ENCODE results near the gene UBE2I. TPM values are rescaled to one million over a fixed set of nuclear protein-coding genes. Genes with fewer than 3 reads are reported as not detected.

The UBE2I gene
- total RNA-seq, 3 donors from 2014 or later: 79.8 to 101 (median 96.9) TPM

- ATAC-seq (peak; percentile 93), DNase-seq (peak; percentile 97 to 99 (median 98))
- Histone ChIP-seq H3K36me3 (ENCODE audit: low read depth) (no peaks in the 10 kb centered on the region), H3K9me3 (no peaks in the 10 kb centered on the region), H3K4me3 (no peak overlapping the region), H3K4me1 (ENCODE audit: low read depth) (peaks cover 20% of the 10 kb centered on the region)
- intact Hi-C loops (cut with DNase I, micrococcal nuclease): no loop called here
- TF ChIP-seq CTCF (IDR thresholded peaks at IDR 0.05): no peak
Observed at GRCh38 chr16:1342526-1343427, 33.3 kb downstream of the UBE2I start.

- H3K4me3 ChIP-seq: no peak overlapping the region
- DNase-seq (peak in 2 of 3 donors; percentile 33 to 60), ATAC-seq (peak; percentile 5)
- TF ChIP-seq CTCF (IDR thresholded peaks at IDR 0.05): no peak
- no peaks in the 10 kb centered on the region for H3K9me3 ChIP-seq
- H3K36me3 ChIP-seq (ENCODE audit: low read depth): no peaks in the 10 kb centered on the region
- intact Hi-C loops (cut with DNase I, micrococcal nuclease): no loop called here
- H3K4me1 ChIP-seq (ENCODE audit: low read depth): peaks cover 20% of the 10 kb centered on the region
Observed at GRCh38 chr16:1343428-1344242, 34.2 kb downstream of the UBE2I start.

GRCh38 chr16:1344499-1344898 is 35.1 kb downstream of the UBE2I start:
- no peak for TF ChIP-seq CTCF (IDR thresholded peaks at IDR 0.05)
- DNase-seq (no peak), ATAC-seq (no peak)
- peaks cover 20% of the 10 kb centered on the region for H3K4me1 ChIP-seq (ENCODE audit: low read depth)
- H3K4me3 ChIP-seq: no peak overlapping the region
- H3K36me3 ChIP-seq (ENCODE audit: low read depth): no peaks in the 10 kb centered on the region
- H3K9me3 ChIP-seq: no peaks in the 10 kb centered on the region
- intact Hi-C loops (cut with DNase I, micrococcal nuclease): no loop called here

GRCh38 chr16:1345087-1345486 is 35.7 kb downstream of the UBE2I start:
- ATAC-seq: no peak
- Histone ChIP-seq H3K4me3 (no peak overlapping the region), H3K36me3 (ENCODE audit: low read depth) (no peaks in the 10 kb centered on the region), H3K4me1 (ENCODE audit: low read depth) (peaks cover 20% of the 10 kb centered on the region), H3K9me3 (no peaks in the 10 kb centered on the region)
- intact Hi-C loops (cut with DNase I, micrococcal nuclease): no loop called here
- no peak for DNase-seq
- no peak for TF ChIP-seq CTCF (IDR thresholded peaks at IDR 0.05)

- no peak for DNase-seq
- Histone ChIP-seq H3K4me3 (no peak overlapping the region), H3K4me1 (ENCODE audit: low read depth) (peaks cover 27% of the 10 kb centered on the region), H3K9me3 (no peaks in the 10 kb centered on the region), H3K36me3 (ENCODE audit: low read depth) (no peaks in the 10 kb centered on the region)
- ATAC-seq: no peak
- intact Hi-C loops (cut with DNase I, micrococcal nuclease): no loop called here
- no peak for TF ChIP-seq CTCF (IDR thresholded peaks at IDR 0.05)
Observed at GRCh38 chr16:1345651-1346421, 36.4 kb downstream of the UBE2I start.
